K562 (cell line): ENCODE results near the gene CMIP. TPM values are rescaled to one million over a fixed set of nuclear protein-coding genes. Genes with fewer than 3 reads are reported as not detected.

Source experiments
- BHLHE40 ChIP-seq: IDR thresholded peaks from 2 replicates; pipeline ENCODE4 v1.6.1; 2011; ENCODE audit warnings: low read length, improper control_type of control experiment
- FOXA1 ChIP-seq: fragments of 450-650 bp; IDR thresholded peaks from 2 replicates; pipeline ENCODE4 v1.6.1; 2016; ENCODE audit warnings: mild to moderate bottlenecking, borderline replicate concordance
- GTF2E2 ChIP-seq: fragments of 200-800 bp; sonication (Bioruptor generic); IDR thresholded peaks from 2 replicates; pipeline ENCODE4 v1.6.1; 2016; ENCODE audit warnings: missing genetic modification characterization, missing compliant biosample characterization
- ILF3 ChIP-seq: fragments of 450-650 bp; IDR thresholded peaks from 2 replicates; pipeline ENCODE4 v1.6.1; 2018; ENCODE audit warnings: antibody characterized with exemption, mild to moderate bottlenecking, moderate library complexity, borderline replicate concordance
- KDM1A ChIP-seq, 2 experiments: fragments of 450-650 bp; IDR thresholded peaks; 2 replicates each; pipeline ENCODE4 v1.6.1; 2016; ENCODE audit warnings: mild to moderate bottlenecking in 2 of 2
- MBD2 ChIP-seq: sonication (generic); IDR thresholded peaks from 2 replicates; pipeline ENCODE4 v1.6.1; 2016; ENCODE audit warnings: low read depth, borderline replicate concordance
- MYC ChIP-seq, 2 experiments: fragments of 250-450 bp in 1 of 2; sonication (Bioruptor Pico) in 1 of 2; IDR thresholded peaks; 2 replicates each; pipeline versions ENCODE4 v1.5.1 to v1.6.1; 2012 to 2021; ENCODE audit warnings: low read depth in 2 of 2, borderline replicate concordance in 1 of 2, improper control_type of control experiment in 1 of 2, low read length in 1 of 2, mild to moderate bottlenecking in 1 of 2, moderate library complexity in 1 of 2
- NFRKB ChIP-seq: fragments of 450-650 bp; IDR thresholded peaks from 2 replicates; pipeline ENCODE4 v1.6.1; 2016; ENCODE audit warnings: low read depth
- SMAD2 ChIP-seq: fragments of 150-350 bp; IDR thresholded peaks from 2 replicates; pipeline ENCODE4 v1.6.1; 2014; ENCODE audit warnings: low read depth, mild to moderate bottlenecking, low read length
- TAF7 ChIP-seq: fragments of 450-650 bp; IDR thresholded peaks from 2 replicates; pipeline ENCODE4 v1.6.1; 2016; ENCODE audit warnings: missing genetic modification characterization, missing compliant biosample characterization
- ZNF584 ChIP-seq: fragments of 200-800 bp; sonication (Bioruptor generic); IDR thresholded peaks from 2 replicates; pipeline ENCODE4 v1.6.1; 2016; ENCODE audit warnings: low read depth, mild to moderate bottlenecking, missing genetic modification characterization, missing compliant biosample characterization
- polyA plus RNA-seq, 8 experiments: library from polyadenylated mRNA; depleted of rRNA in 4 of 8; stranded (reverse) in 5 of 8; unstranded in 3 of 8; fragments of >200 nt; fragmentation: Nextera tagmentation in 2 of 8; fragmentation: Illumina TruSeq in 1 of 8; extraction: Ambion mirVana in 2 of 8; extraction: Trizol in 1 of 8; gene quantifications; 2 replicates each; pipeline versions ENCODE4 v1.2.1 to v1.2.3, GENCODE V29; 2011 to 2014; ENCODE audit warnings: inconsistent platforms in 1 of 8, missing spikeins in 1 of 8
- total RNA-seq, 7 experiments: library from RNA; depleted of rRNA in 6 of 7; stranded (reverse); fragments of >200 nt in 6 of 7; fragmentation: Illumina TruSeq in 2 of 7; extraction: Trizol in 2 of 7; gene quantifications; 2 replicates each; pipeline versions ENCODE4 v1.2.1 to v1.2.3, GENCODE V29; 2011 to 2021; ENCODE audit warnings: low replicate concordance in 1 of 7
- TF ChIP-seq, protein P1 (sequence below), 2 experiments: fragments of 450-650 bp in 1 of 2; sonication (generic) in 1 of 2; formaldehyde crosslinking in 1 of 2; IDR thresholded peaks; 2 replicates each; pipeline versions ENCODE4 v1.7.1 to v1.9.0; 2016 to 2022; ENCODE audit warnings: inconsistent platforms in 1 of 2, mild to moderate bottlenecking in 1 of 2, missing genetic modification reagents in 1 of 2
- TF ChIP-seq, protein P2 (sequence below), 2 experiments: fragments of 450-650 bp; IDR thresholded peaks; 2 replicates each; pipeline ENCODE4 v1.6.1; 2018; ENCODE audit warnings: mild to moderate bottlenecking in 2 of 2, low read depth in 1 of 2; ENCODE audit not compliant: partially characterized antibody in 2 of 2

CMIP gene
- total and polyA plus RNA-seq, 9 of the 15 experiments (the other 6 are each of a cell fraction or from before 2014, with no cell fraction given), result 0.94 to 82.5 (median 10.3) TPM

DNA sequence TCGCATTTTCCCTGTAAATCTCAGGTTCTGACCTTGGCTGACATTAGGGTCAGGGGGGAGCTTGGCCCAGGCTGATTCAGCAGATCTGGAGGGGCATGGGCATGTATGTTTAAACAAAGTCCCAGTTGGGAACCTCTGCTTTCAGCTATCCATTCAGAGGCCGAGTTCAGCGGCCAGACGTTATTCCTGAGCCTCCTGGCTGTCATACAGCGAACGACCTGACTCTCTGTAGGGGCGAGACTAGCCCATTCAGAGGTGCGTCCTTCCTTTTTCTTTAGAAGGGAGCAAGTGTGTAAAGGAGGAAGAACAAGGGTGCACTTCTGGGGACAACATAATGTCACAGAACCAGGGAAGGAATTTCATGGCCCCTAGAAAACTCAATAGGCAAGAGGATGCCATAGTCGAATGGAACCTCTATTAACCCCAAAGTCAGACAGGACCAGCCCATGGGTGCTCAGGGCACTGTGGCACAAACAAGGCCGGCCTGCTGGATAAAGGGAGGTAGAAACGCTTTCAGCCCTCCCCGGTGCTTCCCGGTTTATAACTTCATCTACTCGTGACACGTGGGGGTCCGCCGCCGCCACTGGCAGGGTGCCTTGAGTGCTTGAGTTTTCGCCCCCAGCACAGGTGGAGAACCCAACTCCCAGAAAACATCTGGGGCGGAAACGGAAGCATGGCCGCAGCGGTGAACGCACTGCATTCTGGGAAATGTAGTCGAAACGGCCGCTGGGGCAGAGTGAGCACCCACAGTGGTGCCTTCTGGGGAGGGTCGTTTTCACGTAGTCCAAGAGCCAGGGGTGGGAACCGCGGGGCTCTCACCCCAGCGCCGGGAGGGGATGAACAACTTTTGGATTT lies 301.3 kb downstream of the CMIP start (continued):
- peak; percentile 60 for TF ChIP-seq GTF2E2 (tag)
- peak; percentile 55; the same call in 1 of the 2 replicates for TF ChIP-seq NFRKB
- no peak for TF ChIP-seq ILF3
- peak; percentile 77 for TF ChIP-seq MBD2
- TF ChIP-seq, protein P1, sequence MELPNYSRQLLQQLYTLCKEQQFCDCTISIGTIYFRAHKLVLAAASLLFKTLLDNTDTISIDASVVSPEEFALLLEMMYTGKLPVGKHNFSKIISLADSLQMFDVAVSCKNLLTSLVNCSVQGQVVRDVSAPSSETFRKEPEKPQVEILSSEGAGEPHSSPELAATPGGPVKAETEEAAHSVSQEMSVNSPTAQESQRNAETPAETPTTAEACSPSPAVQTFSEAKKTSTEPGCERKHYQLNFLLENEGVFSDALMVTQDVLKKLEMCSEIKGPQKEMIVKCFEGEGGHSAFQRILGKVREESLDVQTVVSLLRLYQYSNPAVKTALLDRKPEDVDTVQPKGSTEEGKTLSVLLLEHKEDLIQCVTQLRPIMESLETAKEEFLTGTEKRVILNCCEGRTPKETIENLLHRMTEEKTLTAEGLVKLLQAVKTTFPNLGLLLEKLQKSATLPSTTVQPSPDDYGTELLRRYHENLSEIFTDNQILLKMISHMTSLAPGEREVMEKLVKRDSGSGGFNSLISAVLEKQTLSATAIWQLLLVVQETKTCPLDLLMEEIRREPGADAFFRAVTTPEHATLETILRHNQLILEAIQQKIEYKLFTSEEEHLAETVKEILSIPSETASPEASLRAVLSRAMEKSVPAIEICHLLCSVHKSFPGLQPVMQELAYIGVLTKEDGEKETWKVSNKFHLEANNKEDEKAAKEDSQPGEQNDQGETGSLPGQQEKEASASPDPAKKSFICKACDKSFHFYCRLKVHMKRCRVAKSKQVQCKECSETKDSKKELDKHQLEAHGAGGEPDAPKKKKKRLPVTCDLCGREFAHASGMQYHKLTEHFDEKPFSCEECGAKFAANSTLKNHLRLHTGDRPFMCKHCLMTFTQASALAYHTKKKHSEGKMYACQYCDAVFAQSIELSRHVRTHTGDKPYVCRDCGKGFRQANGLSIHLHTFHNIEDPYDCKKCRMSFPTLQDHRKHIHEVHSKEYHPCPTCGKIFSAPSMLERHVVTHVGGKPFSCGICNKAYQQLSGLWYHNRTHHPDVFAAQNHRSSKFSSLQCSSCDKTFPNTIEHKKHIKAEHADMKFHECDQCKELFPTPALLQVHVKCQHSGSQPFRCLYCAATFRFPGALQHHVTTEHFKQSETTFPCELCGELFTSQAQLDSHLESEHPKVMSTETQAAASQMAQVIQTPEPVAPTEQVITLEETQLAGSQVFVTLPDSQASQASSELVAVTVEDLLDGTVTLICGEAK (IDR thresholded peaks at IDR 0.05), result peak; percentile 97
- TF ChIP-seq, protein P1 (CRISPR knock-in tag; IDR thresholded peaks at IDR 0.05), result no peak
- 0 out of 2 replicates have a peak, but pooled peaks have one; percentile 20 for TF ChIP-seq MYC (IDR thresholded peaks at IDR 0.05; ENCODE audit: low read depth, low read length)
- TF ChIP-seq MYC (CRISPR knock-in tag; IDR thresholded peaks at IDR 0.05; ENCODE audit: borderline replicate concordance, low read depth), result no peak
- TF ChIP-seq KDM1A (IDR thresholded peaks at IDR 0.05), result no peak
- TF ChIP-seq SMAD2, result no peak
- no peak for TF ChIP-seq TAF7 (tag)
- TF ChIP-seq BHLHE40, result peak; percentile 38; the same call in 1 of the 2 replicates
- TF ChIP-seq FOXA1, result no peak
- peak; percentile 24; the same call in 1 of the 2 replicates for TF ChIP-seq ZNF584 (CRISPR knock-in tag)
- TF ChIP-seq, protein P2, sequence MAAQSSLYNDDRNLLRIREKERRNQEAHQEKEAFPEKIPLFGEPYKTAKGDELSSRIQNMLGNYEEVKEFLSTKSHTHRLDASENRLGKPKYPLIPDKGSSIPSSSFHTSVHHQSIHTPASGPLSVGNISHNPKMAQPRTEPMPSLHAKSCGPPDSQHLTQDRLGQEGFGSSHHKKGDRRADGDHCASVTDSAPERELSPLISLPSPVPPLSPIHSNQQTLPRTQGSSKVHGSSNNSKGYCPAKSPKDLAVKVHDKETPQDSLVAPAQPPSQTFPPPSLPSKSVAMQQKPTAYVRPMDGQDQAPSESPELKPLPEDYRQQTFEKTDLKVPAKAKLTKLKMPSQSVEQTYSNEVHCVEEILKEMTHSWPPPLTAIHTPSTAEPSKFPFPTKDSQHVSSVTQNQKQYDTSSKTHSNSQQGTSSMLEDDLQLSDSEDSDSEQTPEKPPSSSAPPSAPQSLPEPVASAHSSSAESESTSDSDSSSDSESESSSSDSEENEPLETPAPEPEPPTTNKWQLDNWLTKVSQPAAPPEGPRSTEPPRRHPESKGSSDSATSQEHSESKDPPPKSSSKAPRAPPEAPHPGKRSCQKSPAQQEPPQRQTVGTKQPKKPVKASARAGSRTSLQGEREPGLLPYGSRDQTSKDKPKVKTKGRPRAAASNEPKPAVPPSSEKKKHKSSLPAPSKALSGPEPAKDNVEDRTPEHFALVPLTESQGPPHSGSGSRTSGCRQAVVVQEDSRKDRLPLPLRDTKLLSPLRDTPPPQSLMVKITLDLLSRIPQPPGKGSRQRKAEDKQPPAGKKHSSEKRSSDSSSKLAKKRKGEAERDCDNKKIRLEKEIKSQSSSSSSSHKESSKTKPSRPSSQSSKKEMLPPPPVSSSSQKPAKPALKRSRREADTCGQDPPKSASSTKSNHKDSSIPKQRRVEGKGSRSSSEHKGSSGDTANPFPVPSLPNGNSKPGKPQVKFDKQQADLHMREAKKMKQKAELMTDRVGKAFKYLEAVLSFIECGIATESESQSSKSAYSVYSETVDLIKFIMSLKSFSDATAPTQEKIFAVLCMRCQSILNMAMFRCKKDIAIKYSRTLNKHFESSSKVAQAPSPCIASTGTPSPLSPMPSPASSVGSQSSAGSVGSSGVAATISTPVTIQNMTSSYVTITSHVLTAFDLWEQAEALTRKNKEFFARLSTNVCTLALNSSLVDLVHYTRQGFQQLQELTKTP (IDR thresholded peaks at IDR 0.05; ENCODE audit: low read depth in 1 of 2, partially characterized antibody in 2 of 2), result peak in 1 of 2 experiments; percentile 94
